Endothelial cell of umbilical vein (primary cell): Measurements from ENCODE around the gene PKNOX2. TPM values are rescaled to one million over a fixed set of nuclear protein-coding genes. Genes with fewer than 3 reads are reported as not detected.

Source experiments
- BruUV-seq: library from RNA; stranded (reverse); fragments of 400-500 nt; replicated peaks from 2 replicates; lab custom pipeline; 2021; lab: Mats Ljungman, UMichigan
- CTCF ChIA-PET: fragments of 300-600, 350-600 bp; sonication (Branson Sonifier 250); formaldehyde crosslinking; loops from one replicate; lab custom pipeline; 2021; ENCODE audit warnings: antibody characterized with exemption, inconsistent platforms; lab: Charles Lee
- POLR2A ChIA-PET: fragments of 300-600, 350-600 bp; sonication (Branson Sonifier 250); formaldehyde crosslinking; loops from one replicate; lab custom pipeline; 2021; ENCODE audit warnings: antibody characterized with exemption, inconsistent platforms; lab: Charles Lee
- DNase-seq: peaks from one replicate; pipeline ENCODE4 v3.0.0-alpha.2; 2011; ENCODE audit warnings: low read depth, low spot score
- FAIRE-seq: peaks from 2 replicates; lab custom pipeline; 2011; peaks lifted over from hg19 to GRCh38; lab: Jason Lieb, UNC
- H2AFZ ChIP-seq: 2 replicates; pipeline ENCODE4 v1.6.0; 2012; ENCODE audit warnings: low read depth, low read length, control low read depth, inconsistent platforms
- H3K27ac ChIP-seq: 2 replicates; pipeline ENCODE4 v1.5.1; 2011; ENCODE audit warnings: low read depth, mild to moderate bottlenecking, control low read depth, low read length, moderate library complexity; ENCODE audit not compliant: insufficient read depth
- H3K27me3 ChIP-seq, 2 experiments: 2 replicates each; pipeline versions ENCODE4 v1.6.0 to v1.6.1; 2011; ENCODE audit warnings: low read length in 2 of 2, mixed read lengths in 1 of 2; ENCODE audit not compliant: control insufficient read depth in 2 of 2, insufficient read depth in 2 of 2
- H3K36me3 ChIP-seq, 2 experiments: 2 replicates in 1 of 2; 3 replicates in 1 of 2; pipeline ENCODE4 v1.5.1; 2011; ENCODE audit warnings: low read length in 2 of 2, mild to moderate bottlenecking in 1 of 2, moderate library complexity in 1 of 2; ENCODE audit not compliant: control insufficient read depth in 2 of 2, insufficient read depth in 2 of 2; ENCODE audit errors: extremely low read depth in 1 of 2
- H3K4me1 ChIP-seq: 3 replicates; pipeline ENCODE4 v1.5.1; 2011; ENCODE audit warnings: mild to moderate bottlenecking, low read length; ENCODE audit not compliant: control insufficient read depth, insufficient read depth; ENCODE audit errors: extremely low read depth
- H3K4me2 ChIP-seq: 2 replicates; pipeline ENCODE4 v1.6.1; 2011; ENCODE audit warnings: low read length, control low read depth, mixed read lengths; ENCODE audit not compliant: insufficient read depth
- H3K4me3 ChIP-seq, 3 experiments: fragments of 200-600 bp in 1 of 3; sonication (generic), shearing (Covaris generic) in 1 of 3; replicated peaks in 1 of 3; 2 replicates each; pipeline ENCODE4 v1.5.1; 2011 to 2016; ENCODE audit warnings: control low read depth in 3 of 3, low read length in 3 of 3, mild to moderate bottlenecking in 2 of 3, inconsistent platforms in 1 of 3, low read depth in 1 of 3, moderate library complexity in 1 of 3; ENCODE audit not compliant: insufficient read depth in 1 of 3
- H3K79me2 ChIP-seq: 2 replicates; pipeline ENCODE4 v1.6.0; 2012; ENCODE audit warnings: low read length, inconsistent platforms; ENCODE audit not compliant: control insufficient read depth, insufficient read depth
- H3K9ac ChIP-seq: replicated peaks from 2 replicates; pipeline ENCODE3; 2011; ENCODE audit warnings: low read length, control low read depth; ENCODE audit not compliant: insufficient read depth; ENCODE audit errors: extremely low read depth
- H3K9me1 ChIP-seq: replicated peaks from 3 replicates; pipeline ENCODE4 v1.6.0; 2011; ENCODE audit warnings: mild to moderate bottlenecking, low read length; ENCODE audit not compliant: control insufficient read depth, insufficient read depth; ENCODE audit errors: extremely low read depth
- H3K9me3 ChIP-seq: replicated peaks from 2 replicates; pipeline ENCODE4 v1.5.1; 2012; ENCODE audit warnings: low read length, inconsistent platforms; ENCODE audit not compliant: control insufficient read depth, insufficient read depth
- H4K20me1 ChIP-seq: replicated peaks from 2 replicates; pipeline ENCODE3; 2011; ENCODE audit warnings: mild to moderate bottlenecking, low read length; ENCODE audit not compliant: control insufficient read depth, insufficient read depth; ENCODE audit errors: extremely low read depth
- CTCF ChIP-seq, 2 donors: IDR thresholded peaks; 1 replicate in 1 of 2; 2 replicates in 1 of 2; pipeline ENCODE4 v1.5.1; 2011; ENCODE audit warnings: low read length in 2 of 2, mild to moderate bottlenecking in 2 of 2, moderate library complexity in 2 of 2, control low read depth in 1 of 2, inconsistent platforms in 1 of 2, low read depth in 1 of 2; ENCODE audit not compliant: insufficient read depth in 1 of 2; ENCODE audit errors: extremely low read depth in 1 of 2
- EZH2 ChIP-seq: IDR thresholded peaks from 2 replicates; pipeline ENCODE4 v1.6.1; 2012; ENCODE audit warnings: borderline replicate concordance, low read depth, mild to moderate bottlenecking, moderate library complexity, low read length, inconsistent platforms; ENCODE audit not compliant: severe bottlenecking
- FOS ChIP-seq: IDR thresholded peaks from 2 replicates; pipeline ENCODE4 v1.6.1; 2011; ENCODE audit warnings: mild to moderate bottlenecking, low read length, moderate library complexity, borderline replicate concordance; ENCODE audit not compliant: insufficient read depth
- GATA2 ChIP-seq: IDR thresholded peaks from 2 replicates; pipeline ENCODE4 v1.7.0; 2011; ENCODE audit warnings: low read depth, mild to moderate bottlenecking, moderate library complexity, mixed read lengths, low read length; ENCODE audit not compliant: insufficient read length, insufficient read depth
- JUN ChIP-seq: IDR thresholded peaks from 2 replicates; pipeline ENCODE4 v1.6.1; 2011; ENCODE audit warnings: borderline replicate concordance, low read depth; ENCODE audit not compliant: insufficient read length, insufficient read depth
- MAX ChIP-seq: IDR thresholded peaks from 2 replicates; pipeline ENCODE4 v1.6.1; 2011; ENCODE audit not compliant: insufficient read depth, insufficient read length
- MYC ChIP-seq: IDR thresholded peaks from one replicate; pipeline ENCODE4 v1.6.1; 2011; ENCODE audit warnings: mild to moderate bottlenecking, low read depth, low read length
- POLR2A ChIP-seq: IDR thresholded peaks from 2 replicates; pipeline ENCODE4 v1.6.1; 2012; ENCODE audit warnings: low read depth, mild to moderate bottlenecking, control low read depth, low read length
- POLR2AphosphoS5 ChIP-seq: IDR thresholded peaks from 2 replicates; pipeline ENCODE4 v1.6.1; 2012; ENCODE audit warnings: low read depth, mild to moderate bottlenecking, control low read depth, low read length, moderate library complexity; ENCODE audit not compliant: insufficient read depth
- dilution Hi-C: fragments of 300-500 bp; cut with MboI; formaldehyde crosslinking; loops from one replicate; pipeline ENCODE4 v1.15.0; 2019; ENCODE audit warnings: low sequenced_read_pairs; ENCODE audit not compliant: extremely low pct_ligation_motif_present
- intact Hi-C: fragments of 100-400 bp; cut with micrococcal nuclease; formaldehyde crosslinking; loops from one replicate; pipeline ENCODE4 v1.10.0; 2022
- polyA plus RNA-seq, 4 experiments: library from polyadenylated mRNA; depleted of rRNA in 3 of 4; stranded (reverse) in 3 of 4; unstranded in 1 of 4; fragments of >200 nt; gene quantifications; 2 replicates each; pipeline versions ENCODE4 v1.2.1 to v1.2.3, GENCODE V29; 2011 to 2012; ENCODE audit warnings: missing spikeins in 1 of 4
- total RNA-seq: library from RNA; stranded (reverse); gene quantifications from 2 replicates; pipeline ENCODE4 v1.2.3, GENCODE V29; 2021

PKNOX2 gene
- total and polyA plus RNA-seq, 2 donors (not counting 3 experiments of a cell fraction or from before 2014, with no cell fraction given) = 0.11 to 0.91 TPM

GRCh38 chr11:125280646-125281045 is 116.1 kb downstream of the PKNOX2 start:
- DNase-seq = no peak
- no peak for FAIRE-seq
- Histone ChIP-seq H3K79me2 (no peaks in the 10 kb centered on the region), H4K20me1 (no peaks in the 10 kb centered on the region), H3K36me3 (no peaks in the 10 kb centered on the region), H3K9me3 (no peaks in the 10 kb centered on the region), H3K4me1 (no peaks in the 10 kb centered on the region), H3K27me3 (peaks cover 2 to 9% of the 10 kb centered on the region in 2 experiments), H2AFZ (no peak overlapping the region), H3K9me1 (no peaks in the 10 kb centered on the region), H3K9ac (no peak overlapping the region), H3K4me3 (no peak overlapping the region), H3K4me2 (no peak overlapping the region), H3K27ac (no peak overlapping the region)
- dilution Hi-C loops = no loop called here
- no peak for TF ChIP-seq GATA2
- no peak for TF ChIP-seq MYC
- no peak for TF ChIP-seq POLR2A
- TF ChIP-seq EZH2 = no peak
- no peak for TF ChIP-seq CTCF (IDR thresholded peaks at IDR 0.05; ENCODE audit: extremely low read depth in 1 of 2, insufficient read depth in 1 of 2, low read depth in 1 of 2, low read length in 2 of 2)
- TF ChIP-seq MAX = no peak
- TF ChIP-seq FOS = no peak
- TF ChIP-seq JUN = no peak
- TF ChIP-seq POLR2AphosphoS5 = no peak
- no TSS peak for BruUV-seq
- intact Hi-C loops = no loop called here
- CTCF ChIA-PET = interaction anchor here (0.8 to 2.6 kb wide), 4 partner anchors 23 to 404 kb away, joined by 3 to 14 read pairs (median 4); no protein-coding TSS in a partner anchor
- POLR2A ChIA-PET = no interaction called here
